Limb (tissue), 2 donors: ENCODE results near the gene ABTB2.
"Not testable (repeated sequence)": the region's sequence is repeated elsewhere in the genome, so short reads cannot be mapped to it uniquely, and the experiment has no call there.

Experiments used
- DNase-seq, 2 donors: peaks; one replicate each; pipeline ENCODE4 v3.0.0-alpha.2; 2016; ENCODE audit errors: extremely low spot score in 2 of 2

ABTB2 gene

DNA sequence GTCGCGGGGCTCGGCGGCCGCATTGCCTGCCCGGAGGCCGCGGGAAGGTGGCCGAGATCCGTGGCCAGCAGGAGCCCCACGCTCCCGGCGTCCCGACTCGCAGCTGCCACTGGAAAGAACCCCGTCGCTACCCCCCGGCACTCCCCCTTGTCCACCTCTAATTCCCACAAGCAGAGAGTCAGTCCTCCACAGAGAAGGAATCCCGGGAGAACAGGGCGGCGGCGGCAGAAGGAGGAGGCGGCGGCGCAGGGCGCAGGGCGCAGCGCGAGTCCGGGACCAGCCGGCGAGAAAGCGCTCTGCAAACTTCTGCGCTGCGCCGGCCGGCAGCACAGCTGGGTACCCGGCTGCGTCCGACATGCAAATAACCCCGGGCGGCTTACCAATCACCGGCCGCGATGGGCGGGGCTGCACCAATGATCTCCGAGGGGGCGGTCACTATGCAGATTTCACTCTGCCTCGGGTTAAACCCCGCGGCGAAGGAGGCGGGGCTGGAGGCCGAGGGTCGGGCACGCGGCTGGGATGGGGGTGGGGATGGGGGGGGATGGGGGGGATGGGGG is at the start of gene ABTB2:
Gene ABTB2 (minus strand): TSS at position 310 of the 557 bp plus-strand sequence.
- peak; percentile 98 to 99 for DNase-seq

DNA sequence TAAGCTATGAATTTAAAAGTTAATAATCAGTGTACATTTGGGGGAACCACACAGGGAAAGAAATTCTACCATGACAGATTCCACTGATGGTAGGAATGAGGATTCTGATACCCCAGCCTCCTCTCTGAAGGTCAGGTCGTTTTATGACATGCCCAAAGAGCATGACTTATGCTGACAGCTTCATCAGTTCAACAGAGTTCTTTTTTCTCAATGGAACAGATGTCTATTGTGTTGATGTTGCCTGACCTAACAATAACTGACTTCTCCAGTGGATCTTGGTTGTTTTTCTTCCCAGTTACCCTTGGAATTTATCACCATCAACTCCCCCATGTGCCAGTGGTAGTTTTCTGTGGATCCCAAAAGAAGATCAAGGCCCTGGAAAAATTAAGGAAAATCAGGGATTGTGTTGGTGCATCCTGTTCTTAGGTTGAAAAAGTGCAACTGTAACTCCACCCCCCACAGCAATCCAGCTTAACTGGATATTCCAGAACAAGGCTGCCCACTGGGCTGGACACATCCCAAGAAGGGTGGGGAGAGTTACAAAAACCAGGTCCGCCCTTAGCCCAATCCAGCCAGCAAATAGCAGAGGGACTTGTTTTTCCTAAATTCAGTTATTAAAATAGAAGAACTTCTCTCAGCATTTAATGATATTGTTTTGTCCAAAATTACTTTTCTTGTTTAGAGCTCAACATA is 49.5 kb upstream of the ABTB2 start:
- no peak for DNase-seq

DNA sequence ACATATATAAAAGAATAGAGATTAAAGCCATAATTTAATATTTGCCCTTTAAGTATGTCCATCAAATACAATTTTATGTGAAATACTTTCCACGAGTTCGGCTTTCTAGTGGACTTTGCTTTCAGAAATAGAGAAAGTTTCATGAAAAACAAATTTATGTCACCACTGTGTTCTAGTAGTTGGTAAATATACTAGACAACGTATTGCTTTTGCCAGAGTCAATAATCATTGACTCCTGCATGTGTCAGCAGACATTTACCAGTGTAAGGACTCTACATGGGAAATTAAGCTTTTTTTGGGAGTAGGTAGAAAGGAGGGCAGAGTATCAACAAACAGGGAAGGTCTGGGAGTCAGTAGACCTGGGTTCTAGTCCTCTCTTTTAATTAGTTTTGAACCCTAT is 48.6 kb upstream of the ABTB2 start:
- no peak for DNase-seq

DNA sequence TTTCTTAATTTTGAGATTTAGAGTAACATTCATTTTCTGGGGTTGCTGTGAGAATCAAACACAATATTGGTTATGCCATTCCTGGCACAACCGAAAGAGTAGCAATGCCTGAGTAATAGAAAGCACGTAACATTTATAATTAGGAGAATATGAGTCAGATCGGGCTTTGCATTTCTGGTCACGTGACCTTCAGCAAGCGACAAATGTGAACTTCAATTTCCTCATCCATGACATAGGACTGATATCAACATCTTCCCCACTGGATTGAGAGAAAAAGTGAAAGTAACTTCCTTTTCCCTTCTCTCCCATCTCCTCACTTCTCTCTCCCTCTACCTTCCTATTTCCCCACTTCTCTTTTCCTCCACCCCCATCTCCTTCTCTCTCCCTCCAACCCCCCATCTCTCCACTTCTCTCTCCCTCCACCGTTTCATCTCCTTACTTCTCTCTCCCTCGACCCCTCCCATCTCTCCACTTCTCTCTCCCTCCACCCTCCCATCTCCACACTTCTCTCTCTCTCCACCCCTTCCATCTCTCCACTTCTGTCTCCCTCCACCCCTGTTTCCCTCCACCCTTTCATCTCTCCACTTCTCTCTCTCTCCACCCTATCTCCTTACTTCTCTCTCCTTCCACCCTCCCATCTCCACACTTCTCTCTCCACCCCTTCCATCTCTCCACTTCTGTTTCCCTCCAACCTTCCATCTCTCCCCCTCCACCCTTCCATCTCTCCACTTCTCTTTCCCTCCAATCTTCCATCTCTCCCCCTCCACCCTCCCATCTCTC is 47.5 kb upstream of the ABTB2 start:
- DNase-seq = no peak

- DNase-seq = no peak
Measured at GRCh38 chr11:34404280-34404679, 46.5 kb upstream of the ABTB2 start.

- no peak for DNase-seq
Measured at GRCh38 chr11:34403431-34403830, 45.6 kb upstream of the ABTB2 start.

- no peak for DNase-seq
Measured at GRCh38 chr11:34397811-34398210, 40.0 kb upstream of the ABTB2 start.

DNA sequence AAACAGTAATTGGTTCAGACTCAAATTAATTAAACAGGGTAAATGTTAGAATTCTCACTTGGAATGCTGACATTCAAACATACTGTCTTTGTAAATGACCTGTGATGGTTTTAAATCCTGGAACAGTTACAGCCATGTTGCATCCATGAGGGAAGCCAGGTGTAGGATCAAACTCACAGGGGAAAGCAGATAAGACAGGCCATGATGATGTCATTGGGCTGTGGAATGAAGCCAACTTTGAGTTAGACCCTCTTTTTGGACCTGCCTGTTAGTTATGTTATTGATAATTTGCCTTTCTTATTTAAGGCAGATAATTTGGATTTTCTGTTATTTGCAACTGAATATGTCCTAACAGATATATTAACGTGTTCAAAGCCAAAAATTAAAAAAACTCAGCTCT is 39.3 kb upstream of the ABTB2 start:
- no peak for DNase-seq

GRCh38 chr11:34395916-34396550 is 38.2 kb upstream of the ABTB2 start:
- DNase-seq = peak in 1 of 2 donors; percentile 9

- DNase-seq = no peak
Measured at GRCh38 chr11:34394771-34395300, 37.0 kb upstream of the ABTB2 start.

DNA sequence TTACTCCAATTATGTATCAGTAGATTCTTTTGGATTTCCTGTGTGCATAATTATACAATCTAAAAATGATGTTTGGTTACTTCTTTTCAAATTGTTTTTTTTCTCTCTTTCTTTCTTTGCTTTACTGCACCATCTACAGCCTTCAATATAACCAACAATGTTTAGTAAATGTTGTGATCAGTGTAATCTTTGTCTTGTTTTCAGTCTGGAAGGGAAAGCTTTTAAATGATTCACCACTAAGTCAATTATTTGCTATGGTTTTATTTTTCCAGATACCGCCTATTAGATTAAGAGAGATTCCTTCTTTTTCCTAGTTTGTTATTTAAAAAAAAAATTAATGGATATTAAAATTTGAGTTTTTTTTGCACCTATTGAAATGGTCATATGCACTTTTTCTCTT is 29.8 kb upstream of the ABTB2 start:
- no peak for DNase-seq

DNA sequence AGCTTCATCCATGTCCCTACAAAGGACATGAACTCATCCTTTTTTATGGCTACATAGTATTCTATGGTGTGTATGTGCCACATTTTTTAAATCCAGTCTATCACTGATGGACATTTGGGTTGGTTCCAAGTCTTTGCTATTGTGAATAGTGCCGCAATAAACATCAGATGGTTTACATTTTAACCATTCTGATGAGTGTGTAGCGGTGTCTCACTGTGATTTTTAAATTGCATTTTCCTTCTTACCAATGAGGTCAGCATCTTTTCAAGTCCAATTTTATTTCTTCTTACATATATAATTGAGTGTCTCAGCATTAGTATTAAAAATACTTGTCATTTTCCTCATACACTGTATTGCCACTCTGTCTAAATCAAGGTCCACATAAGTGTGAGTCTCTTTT is 28.5 kb upstream of the ABTB2 start:
- not testable (repeated sequence) for DNase-seq

- DNase-seq = no peak
Measured at GRCh38 chr11:34382532-34383276, 24.9 kb upstream of the ABTB2 start.

DNA sequence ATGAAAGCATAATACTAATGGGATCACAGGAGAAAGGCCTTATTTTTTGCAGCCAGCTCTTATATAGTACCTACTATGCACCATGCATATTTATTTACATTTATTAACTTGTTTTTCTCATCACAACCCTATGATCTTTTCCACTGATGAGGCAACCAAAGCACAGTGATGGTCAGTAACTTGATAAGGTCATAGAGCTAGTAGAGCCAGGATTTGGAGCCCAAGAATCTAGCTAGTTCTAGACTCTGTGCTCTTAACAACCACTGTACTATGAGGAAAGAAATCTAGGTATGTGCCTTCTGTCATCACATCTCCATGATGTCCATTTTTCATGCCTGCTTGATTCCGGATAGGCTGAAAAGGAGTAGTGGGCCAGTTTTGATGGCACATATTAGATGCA is 24.0 kb upstream of the ABTB2 start:
- no peak for DNase-seq

DNA sequence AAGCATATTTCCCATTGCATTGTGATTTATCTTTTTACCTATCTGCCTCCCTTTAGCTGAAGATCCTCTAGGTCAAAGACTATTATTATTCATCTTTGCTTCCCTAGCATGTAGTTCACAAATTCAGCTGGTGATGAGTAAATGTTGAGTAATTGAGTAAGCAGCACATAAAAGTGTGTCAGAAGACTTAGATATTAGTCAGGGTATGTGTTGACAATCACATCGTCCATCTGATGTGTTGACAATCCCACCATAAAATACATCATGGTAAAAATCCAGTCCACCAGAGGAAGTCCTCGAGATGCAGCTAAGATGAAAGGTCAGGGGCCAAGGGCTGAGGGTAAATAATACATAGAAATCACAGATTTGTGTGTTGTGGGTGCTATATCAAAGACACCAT is 22.9 kb upstream of the ABTB2 start:
- no peak for DNase-seq

DNA sequence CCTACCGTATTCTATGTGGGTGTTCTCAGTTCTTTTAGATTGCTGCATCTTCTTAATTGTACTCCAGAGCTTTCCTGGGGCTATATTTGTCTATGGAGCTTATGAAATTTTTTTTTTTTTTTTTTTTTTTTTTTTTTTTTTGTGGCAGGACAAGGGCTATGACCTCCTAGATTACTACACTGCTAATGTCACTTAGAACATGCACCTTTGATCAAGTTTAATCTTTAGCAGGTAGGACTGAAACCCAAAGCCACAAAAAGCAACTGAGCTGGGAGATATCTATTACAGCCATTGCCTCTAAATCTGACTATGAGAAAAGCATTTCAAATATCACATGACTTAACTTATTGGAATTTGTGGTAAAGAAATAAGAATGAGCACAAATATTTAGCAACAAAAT is 21.7 kb upstream of the ABTB2 start:
- DNase-seq = no peak

GRCh38 chr11:34379079-34379478 is 21.3 kb upstream of the ABTB2 start:
- no peak for DNase-seq

- DNase-seq = no peak
Measured at GRCh38 chr11:34373727-34374126, 15.9 kb upstream of the ABTB2 start.

- DNase-seq = no peak
Measured at GRCh38 chr11:34366522-34366921, 8.7 kb upstream of the ABTB2 start.

GRCh38 chr11:34364102-34364501 is 6.3 kb upstream of the ABTB2 start:
- DNase-seq = no peak

DNA sequence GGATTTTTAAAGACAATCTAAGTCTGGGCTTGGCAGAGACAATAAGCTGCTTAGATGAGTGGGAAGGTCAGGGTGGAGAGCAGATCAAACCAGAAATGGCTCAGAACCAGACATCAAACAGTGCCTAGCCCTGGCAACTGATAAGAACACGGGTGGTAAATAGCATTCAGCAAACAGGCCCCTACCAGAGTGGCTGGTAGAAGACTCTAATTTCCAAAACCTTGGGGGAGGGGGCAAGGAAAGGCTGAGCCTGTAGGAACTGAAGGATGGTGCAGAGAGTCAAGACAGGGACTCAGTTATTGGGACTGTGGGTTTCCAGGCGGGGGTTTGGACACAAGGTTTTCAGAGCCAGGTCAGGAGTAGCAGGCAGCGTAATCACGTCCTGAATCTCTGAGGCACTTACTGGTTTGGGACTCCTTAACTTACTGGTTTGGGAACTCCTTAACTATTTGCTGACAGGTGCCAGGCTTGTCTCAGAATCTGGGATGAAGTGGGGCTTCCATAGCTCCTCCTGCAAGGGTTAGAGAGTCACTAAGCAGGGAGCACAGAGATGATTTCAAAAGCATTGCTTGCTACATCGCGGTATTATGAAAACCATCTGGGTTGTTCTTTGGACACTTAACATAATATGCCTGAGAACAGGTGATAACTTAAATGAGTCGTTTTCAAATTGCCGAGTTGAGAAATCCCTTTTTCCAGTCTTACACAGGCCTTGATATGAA is 5.7 kb upstream of the ABTB2 start:
- no peak for DNase-seq
